ENCODE results near the gene GGPS1.
"Not testable (repeated sequence)": the region's sequence is repeated elsewhere in the genome, so short reads cannot be mapped to it uniquely, and the experiment has no call there.

Gene GGPS1

GRCh38 chr1:235328271-235329138, at the start of gene GGPS1:
GGPS1 (plus strand) TSS chr1:235328570; CDS start chr1:235335265, 6,695 bp downstream.
- DNase-seq: peak; percentile 100

GRCh38 chr1:235278915-235279292, 49.5 kb upstream of the GGPS1 start:
- no peak for DNase-seq

- no peak for DNase-seq
Observed at GRCh38 chr1:235279694-235280093, 48.7 kb upstream of the GGPS1 start.

GRCh38 chr1:235280467-235280866, 47.9 kb upstream of the GGPS1 start:
- no peak for DNase-seq

GRCh38 chr1:235283636-235284035, 44.7 kb upstream of the GGPS1 start:
- DNase-seq: not testable (repeated sequence)

- no peak for DNase-seq
Observed at GRCh38 chr1:235284231-235284769, 44.1 kb upstream of the GGPS1 start.

GRCh38 chr1:235286667-235287066, 41.7 kb upstream of the GGPS1 start:
- DNase-seq: no peak

- DNase-seq: no peak
Observed at GRCh38 chr1:235287208-235287882, 41.0 kb upstream of the GGPS1 start.

GRCh38 chr1:235289859-235290739, 38.3 kb upstream of the GGPS1 start:
- no peak for DNase-seq

GRCh38 chr1:235290740-235291502, 37.4 kb upstream of the GGPS1 start:
- no peak for DNase-seq

GRCh38 chr1:235291599-235292091, 36.7 kb upstream of the GGPS1 start:
- DNase-seq: no peak

GRCh38 chr1:235292790-235293189, 35.6 kb upstream of the GGPS1 start:
- no peak for DNase-seq

- no peak for DNase-seq
Observed at GRCh38 chr1:235293322-235293942, 34.9 kb upstream of the GGPS1 start.

- peak; percentile 62 for DNase-seq
Observed at GRCh38 chr1:235295902-235296350, 32.4 kb upstream of the GGPS1 start.

- DNase-seq: no peak
Observed at GRCh38 chr1:235296729-235297128, 31.6 kb upstream of the GGPS1 start.

- DNase-seq: peak; percentile 35
Observed at GRCh38 chr1:235297579-235297978, 30.8 kb upstream of the GGPS1 start.

- no peak for DNase-seq
Observed at GRCh38 chr1:235298758-235299157, 29.6 kb upstream of the GGPS1 start.

- DNase-seq: no peak
Observed at GRCh38 chr1:235299169-235299858, 29.1 kb upstream of the GGPS1 start.

- no peak for DNase-seq
Observed at GRCh38 chr1:235302143-235302542, 26.2 kb upstream of the GGPS1 start.

GRCh38 chr1:235304549-235305451, 23.6 kb upstream of the GGPS1 start:
- DNase-seq: no peak

All from HCEC 1CT (cell line).